ENCODE data around the gene DPYD.

The DPYD gene

DNA sequence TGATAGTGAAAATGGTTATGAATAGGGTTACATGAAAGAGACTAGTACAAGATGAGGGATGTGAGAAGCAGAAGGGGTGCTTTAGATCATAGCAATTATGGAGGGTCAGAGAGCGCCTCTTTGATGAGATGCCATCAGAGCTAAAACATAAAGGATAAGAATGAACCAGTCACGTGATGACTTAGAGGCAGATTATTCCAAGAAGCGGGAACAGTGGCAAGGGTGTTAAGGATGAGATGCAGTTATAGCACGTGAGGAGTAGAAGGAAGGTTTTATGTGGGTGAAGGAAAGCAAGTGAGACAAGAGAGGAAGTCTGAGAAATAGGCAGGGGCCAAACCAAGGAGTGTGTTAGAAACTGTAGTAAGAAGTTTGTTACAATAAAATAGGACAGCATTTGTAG is 360.1 kb downstream of the DPYD start:
- TF ChIP-seq CTCF (IDR thresholded peaks at IDR 0.05; ENCODE audit: insufficient read depth, low read length, missing control alignments), result no peak
- no peak overlapping the region for H3K4me3 ChIP-seq (ENCODE audit: low read depth, low read length)
- no peak for DNase-seq (ENCODE audit: low read depth, low spot score)
- POLR2A ChIA-PET, result no interaction called here
- CTCF ChIA-PET, result interaction anchor here (0.6 to 1.0 kb wide), 2 partner anchors 11 to 12 kb away, joined by 3 read pairs; no protein-coding TSS in a partner anchor

- no peak for DNase-seq (ENCODE audit: low read depth, low spot score)
- POLR2A ChIA-PET, result no interaction called here
- CTCF ChIA-PET, result interaction anchor here (0.7 to 1.0 kb wide), 2 partner anchors 12 to 320 kb away, joined by 3 read pairs; no protein-coding TSS in a partner anchor
Measured at GRCh38 chr1:97553971-97554370, 366.9 kb downstream of the DPYD start.

GRCh38 chr1:97551113-97551512 is 369.7 kb downstream of the DPYD start:
- ChIA-PET CTCF (interaction anchor here (0.8 to 1.6 kb wide), 2 partner anchors 25 to 307 kb away, joined by 3 read pairs; no protein-coding TSS in a partner anchor), POLR2A (no interaction called here)
- TF ChIP-seq CTCF (IDR thresholded peaks at IDR 0.05; ENCODE audit: insufficient read depth, low read length, missing control alignments), result no peak
- DNase-seq (ENCODE audit: low read depth, low spot score), result no peak
- H3K4me3 ChIP-seq (ENCODE audit: low read depth, low read length), result no peak overlapping the region

More at GRCh38 chr1:97553971-97554370, 366.9 kb downstream of the DPYD start:
- no peak for TF ChIP-seq CTCF (IDR thresholded peaks at IDR 0.05; ENCODE audit: insufficient read depth, low read length, missing control alignments)
- no peak overlapping the region for H3K4me3 ChIP-seq (ENCODE audit: low read depth, low read length)

DNA sequence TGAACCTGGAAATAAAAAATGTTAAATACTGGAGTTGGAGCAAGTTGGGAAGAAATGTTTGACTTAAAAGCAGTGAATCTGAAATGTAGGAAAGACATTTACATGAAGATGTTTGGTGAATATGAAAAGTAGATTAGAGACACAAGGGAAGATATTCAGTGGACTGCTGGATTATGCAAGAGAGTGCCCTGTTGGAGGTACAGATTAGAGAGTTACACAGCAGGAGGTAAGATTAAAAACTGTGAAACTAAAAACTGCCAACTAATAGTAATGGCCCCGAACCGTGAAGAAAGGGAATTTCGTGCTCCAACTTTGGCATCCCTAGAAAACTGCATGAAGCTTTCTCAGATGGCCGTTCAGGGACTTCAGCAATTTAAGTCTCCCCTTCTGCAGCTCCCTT is 375.4 kb downstream of the DPYD start:
- no peak overlapping the region for H3K4me3 ChIP-seq (ENCODE audit: low read depth, low read length)
- CTCF ChIA-PET, result interaction anchor here (0.8 kb wide), 1 partner anchor 10 kb away, joined by 3 read pairs; no protein-coding TSS in a partner anchor
- DNase-seq (ENCODE audit: low read depth, low spot score), result no peak
- POLR2A ChIA-PET, result no interaction called here
- no peak for TF ChIP-seq CTCF (IDR thresholded peaks at IDR 0.05; ENCODE audit: insufficient read depth, low read length, missing control alignments)

- H3K4me3 ChIP-seq (ENCODE audit: low read depth, low read length), result no peak overlapping the region
- ChIA-PET POLR2A (no interaction called here), CTCF (interaction anchor here (0.7 kb wide), 1 partner anchor 15 kb away, joined by 6 read pairs; no protein-coding TSS in a partner anchor)
- no peak for TF ChIP-seq CTCF (IDR thresholded peaks at IDR 0.05; ENCODE audit: insufficient read depth, low read length, missing control alignments)
- no peak for DNase-seq (ENCODE audit: low read depth, low spot score)
Measured at GRCh38 chr1:97540346-97540888, 380.4 kb downstream of the DPYD start.

DNA sequence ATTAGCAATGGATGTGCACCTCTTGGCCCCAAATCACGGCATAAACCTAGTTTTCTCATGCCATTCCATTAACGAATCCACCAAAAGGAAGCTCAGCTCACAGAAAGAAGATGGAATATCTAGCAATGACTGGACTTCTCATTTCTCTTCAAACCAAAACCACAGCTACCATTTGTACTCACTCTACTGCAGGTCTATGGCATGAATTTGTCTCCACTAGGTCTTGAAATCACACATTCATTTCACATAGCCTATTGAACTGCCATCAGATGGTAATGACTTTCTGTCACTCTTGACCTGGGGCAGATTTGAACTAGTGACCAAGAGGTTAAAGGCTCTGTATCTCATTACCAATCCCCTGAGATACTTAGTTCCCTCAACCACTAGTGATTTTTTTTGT is 382.7 kb downstream of the DPYD start:
- ChIA-PET CTCF (no interaction called here), POLR2A (no interaction called here)
- H3K4me3 ChIP-seq (ENCODE audit: low read depth, low read length), result no peak overlapping the region
- DNase-seq (ENCODE audit: low read depth, low spot score), result no peak
- TF ChIP-seq CTCF (IDR thresholded peaks at IDR 0.05; ENCODE audit: insufficient read depth, low read length, missing control alignments), result no peak

All from AG04449 (cell line).